Lung (tissue), 12 donors: ENCODE measurements around the gene TOPAZ1. TPM values are rescaled to one million over a fixed set of nuclear protein-coding genes. Genes with fewer than 3 reads are reported as not detected.

ENCODE experiments used
- ATAC-seq: fragments of 200-7000 bp; cut with Tn5 transposase; one replicate; pipeline ENCODE4 v1.9.1; 2020; ENCODE audit warnings: moderate number of reproducible peaks; ENCODE audit not compliant: insufficient read depth, low FRiP score
- DNase-seq, 3 donors: peaks; one replicate each; pipeline ENCODE4 v3.0.0-alpha.2; 2013 to 2017
- H3K27ac ChIP-seq, 2 donors: one replicate each; pipeline ENCODE4 v1.5.1; 2013; ENCODE audit warnings: mild to moderate bottlenecking in 2 of 2, moderate library complexity in 2 of 2, control low read depth in 1 of 2, inconsistent platforms in 1 of 2, low read depth in 1 of 2, low read length in 1 of 2
- H3K27me3 ChIP-seq, 3 donors: one replicate each; pipeline ENCODE4 v1.5.1; 2013; ENCODE audit warnings: low read length in 2 of 3; ENCODE audit not compliant: control insufficient read depth in 3 of 3, insufficient read depth in 3 of 3
- H3K36me3 ChIP-seq, 4 donors: one replicate each; pipeline ENCODE4 v1.5.1; 2013; ENCODE audit warnings: low read length in 4 of 4, mild to moderate bottlenecking in 1 of 4, moderate library complexity in 1 of 4; ENCODE audit not compliant: control insufficient read depth in 4 of 4, insufficient read depth in 4 of 4
- H3K4me1 ChIP-seq, 5 donors: one replicate each; pipeline ENCODE4 v1.5.1; 2013; ENCODE audit warnings: low read length in 5 of 5, mild to moderate bottlenecking in 2 of 5, moderate library complexity in 1 of 5; ENCODE audit not compliant: control insufficient read depth in 5 of 5, insufficient read depth in 5 of 5
- H3K4me3 ChIP-seq: one replicate; pipeline ENCODE4 v1.5.1; 2013; ENCODE audit warnings: mild to moderate bottlenecking, control low read depth, moderate library complexity
- H3K9ac ChIP-seq, 2 donors: one replicate each; pipeline ENCODE4 v1.5.1; 2013; ENCODE audit warnings: low read length in 2 of 2, control low read depth in 1 of 2; ENCODE audit not compliant: insufficient read depth in 1 of 2
- H3K9me3 ChIP-seq, 4 donors: one replicate each; pipeline ENCODE4 v1.5.1; 2013; ENCODE audit warnings: low read length in 3 of 4, mild to moderate bottlenecking in 1 of 4, moderate library complexity in 1 of 4; ENCODE audit not compliant: control insufficient read depth in 4 of 4, insufficient read depth in 3 of 4
- CTCF ChIP-seq: IDR thresholded peaks from 2 replicates; pipeline ENCODE4 v1.5.1; 2012; ENCODE audit warnings: mild to moderate bottlenecking; ENCODE audit errors: control extremely low read depth, extremely low read depth
- WGBS, 2 donors: extraction: QIAGEN DNeasy Blood & Tissue Kit; methylation state at CpG; one replicate each; pipeline ENCODE4 v1.1.7; 2013; 5-methylcytosine and 5-hydroxymethylcytosine counted together
- polyA plus RNA-seq, 2 donors: library from polyadenylated mRNA; stranded (reverse); fragments of 200-250 nt; gene quantifications; one replicate each; pipeline ENCODE4 v1.2.1, GENCODE V29; 2013
- total RNA-seq, 2 donors: library from RNA; depleted of rRNA in 1 of 2; stranded (reverse); fragments of >200 nt in 1 of 2; gene quantifications; one replicate each; pipeline ENCODE4 v1.2.1, GENCODE V29; 2014 to 2021
- donor health status: control.
- donor health status: control.
- donor health status: Bipolar disorder and iron deficiency.
- donor health status: healthy.
- donor health status: DM: yes; HTN: yes; CAD: no.

The TOPAZ1 gene
- total and polyA plus RNA-seq, 4 donors, result not detected

GRCh38 chr3:44338828-44339127 is 97.1 kb downstream of the TOPAZ1 start:
- ATAC-seq, result no peak
- WGBS, 2 donors, result 1% methylated on average over 15 of the region's 15 CpGs
- Histone ChIP-seq H3K27me3 (no peaks in the 10 kb centered on the region), H3K4me1 (peaks cover 0 to 29% (median 8%) of the 10 kb centered on the region in 5 donors), H3K27ac (peak overlapping the region; percentile 94 to 96), H3K9me3 (no peaks in the 10 kb centered on the region), H3K4me3 (peak overlapping the region; percentile 64), H3K36me3 (no peaks in the 10 kb centered on the region), H3K9ac (peak overlapping the region; percentile 30 to 94)
- DNase-seq, result no peak
- TF ChIP-seq CTCF, result no peak

- no peaks in the 10 kb centered on the region for H3K27me3 ChIP-seq
- no peak overlapping the region for H3K4me3 ChIP-seq
- 22 to 36% methylated on average over 11 of the region's 11 CpGs for WGBS, 2 donors
- DNase-seq (peak in 2 of 3 donors; percentile 31 to 48), ATAC-seq (no peak)
- no peaks in the 10 kb centered on the region for H3K36me3 ChIP-seq
- peak overlapping the region; percentile 6 to 96 for H3K27ac ChIP-seq
- peaks cover 0 to 29% (median 8%) of the 10 kb centered on the region in 5 donors for H3K4me1 ChIP-seq
- TF ChIP-seq CTCF, result no peak
- H3K9ac ChIP-seq, result peak overlapping the region; percentile 30 to 94
- no peaks in the 10 kb centered on the region for H3K9me3 ChIP-seq
These were observed 97.7 kb downstream of the TOPAZ1 start for GRCh38 chr3:44339181-44340057.

- H3K4me1 ChIP-seq, result peaks cover 0 to 29% (median 8%) of the 10 kb centered on the region in 5 donors
- H3K36me3 ChIP-seq, result no peaks in the 10 kb centered on the region
- peak overlapping the region; percentile 6 to 55 for H3K27ac ChIP-seq
- no peak overlapping the region for H3K9ac ChIP-seq
- H3K9me3 ChIP-seq, result no peaks in the 10 kb centered on the region
- no peak overlapping the region for H3K4me3 ChIP-seq
- no peak for ATAC-seq
- H3K27me3 ChIP-seq, result no peaks in the 10 kb centered on the region
- no peak for TF ChIP-seq CTCF
- WGBS, 2 donors, result 77 to 78% methylated on average over 3 of the region's 3 CpGs
- no peak for DNase-seq
These were observed 98.3 kb downstream of the TOPAZ1 start for GRCh38 chr3:44340058-44340395.
